IMR-90 (cell line): ENCODE measurements around the gene BLVRB.
"Not testable (repeated sequence)": the region's sequence is repeated elsewhere in the genome, so short reads cannot be mapped to it uniquely, and the experiment has no call there.

Experiments used
- BHLHE40 ChIP-seq: fragments of 150-350 bp; IDR thresholded peaks from 2 replicates; pipeline ENCODE4 v1.6.1; 2016; ENCODE audit warnings: mild to moderate bottlenecking, low read depth, low read length
- CEBPB ChIP-seq: IDR thresholded peaks from 2 replicates; pipeline ENCODE4 v1.6.1; 2012; ENCODE audit warnings: low read depth, low read length, improper control_type of control experiment
- FOS ChIP-seq: fragments of 150-350 bp; IDR thresholded peaks from 2 replicates; pipeline ENCODE4 v1.6.1; 2016; ENCODE audit warnings: low read depth, low read length
- MAZ ChIP-seq: IDR thresholded peaks from 2 replicates; pipeline ENCODE4 v1.6.1; 2012; ENCODE audit warnings: low read depth, mild to moderate bottlenecking, low read length, improper control_type of control experiment, moderate library complexity, borderline replicate concordance
- NFE2L2 ChIP-seq: fragments of 150-350 bp; IDR thresholded peaks from 2 replicates; pipeline ENCODE4 v1.6.1; 2016; ENCODE audit warnings: low read depth, mild to moderate bottlenecking, low read length
- POLR2A ChIP-seq: IDR thresholded peaks from 2 replicates; pipeline ENCODE4 v1.6.1; 2012; ENCODE audit warnings: mild to moderate bottlenecking, low read depth, low read length
- RAD21 ChIP-seq: IDR thresholded peaks from 2 replicates; pipeline ENCODE4 v1.6.1; 2012; ENCODE audit warnings: low read length, improper control_type of control experiment
- RFX5 ChIP-seq: IDR thresholded peaks from 2 replicates; pipeline ENCODE4 v1.8.0; 2012; ENCODE audit warnings: low read depth, mild to moderate bottlenecking, low read length, moderate library complexity
- TF ChIP-seq, protein P1 (sequence below): conservative IDR thresholded peaks from 2 replicates; pipeline ENCODE4 v1.5.1; 2012; ENCODE audit warnings: mild to moderate bottlenecking, low read depth, low read length, improper control_type of control experiment
- TF ChIP-seq, protein P2 (sequence below): fragments of 150-350 bp; IDR thresholded peaks from 2 replicates; pipeline ENCODE4 v1.6.1; 2016; ENCODE audit warnings: low read depth, mild to moderate bottlenecking, low read length, moderate library complexity, borderline replicate concordance

DNA sequence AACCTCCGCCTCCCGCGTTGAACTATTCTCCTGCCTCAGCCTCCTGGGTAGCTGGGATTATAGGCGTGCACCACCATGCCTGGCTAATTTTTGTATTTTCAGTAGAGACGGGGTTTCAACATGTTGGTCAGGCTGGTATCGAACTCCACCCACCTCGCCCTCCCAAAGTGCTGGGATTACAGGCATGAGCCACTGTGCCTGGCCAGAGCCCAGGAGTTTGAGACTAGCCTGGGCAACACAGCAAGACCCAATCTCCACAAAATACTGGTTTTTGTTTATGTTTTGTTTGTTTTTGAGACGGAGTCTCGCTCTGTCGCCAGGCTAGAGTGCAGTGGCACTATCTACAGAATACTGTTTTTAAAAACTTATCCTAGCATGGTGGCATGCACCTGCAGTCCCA, 35.3 kb downstream of the BLVRB start:
- TF ChIP-seq POLR2A, BHLHE40, MAZ, CEBPB, RFX5, RAD21, NFE2L2, FOS: not testable (repeated sequence)
- TF ChIP-seq, protein P1, sequence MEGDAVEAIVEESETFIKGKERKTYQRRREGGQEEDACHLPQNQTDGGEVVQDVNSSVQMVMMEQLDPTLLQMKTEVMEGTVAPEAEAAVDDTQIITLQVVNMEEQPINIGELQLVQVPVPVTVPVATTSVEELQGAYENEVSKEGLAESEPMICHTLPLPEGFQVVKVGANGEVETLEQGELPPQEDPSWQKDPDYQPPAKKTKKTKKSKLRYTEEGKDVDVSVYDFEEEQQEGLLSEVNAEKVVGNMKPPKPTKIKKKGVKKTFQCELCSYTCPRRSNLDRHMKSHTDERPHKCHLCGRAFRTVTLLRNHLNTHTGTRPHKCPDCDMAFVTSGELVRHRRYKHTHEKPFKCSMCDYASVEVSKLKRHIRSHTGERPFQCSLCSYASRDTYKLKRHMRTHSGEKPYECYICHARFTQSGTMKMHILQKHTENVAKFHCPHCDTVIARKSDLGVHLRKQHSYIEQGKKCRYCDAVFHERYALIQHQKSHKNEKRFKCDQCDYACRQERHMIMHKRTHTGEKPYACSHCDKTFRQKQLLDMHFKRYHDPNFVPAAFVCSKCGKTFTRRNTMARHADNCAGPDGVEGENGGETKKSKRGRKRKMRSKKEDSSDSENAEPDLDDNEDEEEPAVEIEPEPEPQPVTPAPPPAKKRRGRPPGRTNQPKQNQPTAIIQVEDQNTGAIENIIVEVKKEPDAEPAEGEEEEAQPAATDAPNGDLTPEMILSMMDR: not testable (repeated sequence)
- TF ChIP-seq, protein P2, sequence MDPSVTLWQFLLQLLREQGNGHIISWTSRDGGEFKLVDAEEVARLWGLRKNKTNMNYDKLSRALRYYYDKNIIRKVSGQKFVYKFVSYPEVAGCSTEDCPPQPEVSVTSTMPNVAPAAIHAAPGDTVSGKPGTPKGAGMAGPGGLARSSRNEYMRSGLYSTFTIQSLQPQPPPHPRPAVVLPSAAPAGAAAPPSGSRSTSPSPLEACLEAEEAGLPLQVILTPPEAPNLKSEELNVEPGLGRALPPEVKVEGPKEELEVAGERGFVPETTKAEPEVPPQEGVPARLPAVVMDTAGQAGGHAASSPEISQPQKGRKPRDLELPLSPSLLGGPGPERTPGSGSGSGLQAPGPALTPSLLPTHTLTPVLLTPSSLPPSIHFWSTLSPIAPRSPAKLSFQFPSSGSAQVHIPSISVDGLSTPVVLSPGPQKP: not testable (repeated sequence)
